ACC112 (cell line): Measurements from ENCODE around the gene ITIH2.
"Not testable (repeated sequence)": the region's sequence is repeated elsewhere in the genome, so short reads cannot be mapped to it uniquely, and the experiment has no call there.

Source experiments
- H2AFZ ChIP-seq: fragments of 200-600 bp; sonication (generic); one replicate; pipeline ENCODE4 v1.6.0; 2017; ENCODE audit warnings: antibody characterized with exemption, low read length; ENCODE audit not compliant: unreplicated experiment
- H3K27ac ChIP-seq: fragments of 200-600 bp; sonication (generic); 2 replicates; pipeline ENCODE4 v1.5.1; 2014; ENCODE audit warnings: low read depth, mild to moderate bottlenecking, antibody characterized with exemption, low read length, moderate library complexity
- H3K27me3 ChIP-seq: fragments of 200-600 bp; sonication (generic); 2 replicates; pipeline ENCODE4 v1.6.1; 2014; ENCODE audit warnings: mild to moderate bottlenecking, antibody characterized with exemption, low read length, moderate library complexity, mixed read lengths; ENCODE audit not compliant: insufficient read depth
- H3K36me3 ChIP-seq: fragments of 200-600 bp; sonication (generic); 2 replicates; pipeline ENCODE4 v1.6.1; 2016; ENCODE audit warnings: mild to moderate bottlenecking, antibody characterized with exemption, low read length, moderate library complexity, mixed read lengths; ENCODE audit not compliant: insufficient read depth
- H3K4me1 ChIP-seq: fragments of 200-600 bp; sonication (generic); one replicate; pipeline ENCODE4 v1.6.1; 2016; ENCODE audit warnings: low read length, mixed read lengths; ENCODE audit not compliant: insufficient read depth, unreplicated experiment, control insufficient read depth
- H3K4me3 ChIP-seq: fragments of 200-600 bp; sonication (generic); 2 replicates; pipeline ENCODE4 v1.5.1; 2014; ENCODE audit warnings: mild to moderate bottlenecking, low read depth, low read length
- H3K79me2 ChIP-seq: fragments of 200-600 bp; sonication (generic); one replicate; pipeline ENCODE4 v1.6.0; 2016; ENCODE audit warnings: low read length; ENCODE audit not compliant: control insufficient read depth, unreplicated experiment, insufficient read depth

ITIH2 gene

DNA sequence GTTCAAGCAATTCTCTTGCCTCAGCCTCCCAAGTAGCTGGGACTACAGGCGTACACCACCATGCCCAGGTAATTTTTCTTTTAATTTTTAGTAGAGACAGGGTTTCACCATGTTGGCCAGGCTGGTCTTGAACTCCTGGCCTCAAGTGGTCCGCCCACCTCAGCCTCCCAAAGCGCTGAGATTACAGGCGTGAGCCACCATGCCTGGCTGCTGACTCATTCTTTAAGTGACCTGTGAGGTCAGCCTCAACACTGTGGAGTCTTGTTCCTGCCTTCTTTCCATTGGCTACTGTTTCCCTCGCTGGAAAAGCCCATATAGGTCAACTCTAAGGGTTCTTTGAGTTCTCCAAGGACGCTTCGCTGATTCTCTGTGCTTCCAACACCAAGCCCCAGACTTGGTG, 45.5 kb downstream of the ITIH2 start:
- not testable (repeated sequence) for H3K79me2 ChIP-seq, H3K27ac ChIP-seq, H3K27me3 ChIP-seq, H2AFZ ChIP-seq, H3K4me1 ChIP-seq, H3K4me3 ChIP-seq
- peaks cover 20% of the 10 kb centered on the region for H3K36me3 ChIP-seq

DNA sequence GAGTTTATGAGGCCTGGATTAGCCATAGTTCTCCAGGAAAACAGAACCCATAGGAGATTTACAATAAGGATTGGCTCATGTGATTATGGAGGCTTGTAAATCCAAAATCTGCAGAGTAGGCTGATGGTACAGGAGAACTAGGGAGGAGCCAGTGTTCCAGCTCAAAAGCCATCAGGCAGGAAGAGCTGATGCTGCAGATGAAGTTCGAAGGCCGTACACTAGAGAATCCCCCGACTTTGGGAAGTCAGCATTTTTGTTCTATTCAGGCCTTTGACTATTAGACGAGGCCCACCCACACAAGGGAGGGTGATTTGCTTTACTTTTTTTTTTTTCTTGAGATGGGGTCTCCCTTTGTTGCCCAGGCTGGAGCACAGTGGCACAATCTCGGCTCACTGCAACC, 47.1 kb downstream of the ITIH2 start:
- H3K36me3 ChIP-seq = peaks cover 22% of the 10 kb centered on the region
- no peak overlapping the region for H3K4me3 ChIP-seq
- no peak overlapping the region for H2AFZ ChIP-seq
- H3K4me1 ChIP-seq = no peaks in the 10 kb centered on the region
- no peak overlapping the region for H3K27ac ChIP-seq
- no peaks in the 10 kb centered on the region for H3K79me2 ChIP-seq
- H3K27me3 ChIP-seq = no peaks in the 10 kb centered on the region

DNA sequence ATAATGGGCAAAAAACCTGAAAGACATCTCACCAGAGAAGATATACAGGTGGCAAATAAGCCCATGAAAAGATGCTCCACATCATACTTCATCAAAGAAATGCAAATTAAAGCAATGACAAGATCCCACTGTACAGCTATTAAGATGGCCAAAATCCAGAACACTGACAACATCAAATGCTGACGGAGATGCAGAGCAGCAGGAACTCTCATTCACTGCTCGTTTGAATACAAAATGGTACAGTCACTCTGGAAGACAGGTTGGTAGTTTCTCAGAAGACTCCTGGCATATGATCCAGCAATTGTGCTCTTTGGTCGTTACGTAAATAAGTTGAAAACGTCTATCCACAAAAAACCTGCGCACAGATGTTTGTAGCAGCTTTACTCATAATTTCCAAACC, 49.1 kb downstream of the ITIH2 start:
- no peak overlapping the region for H3K27ac ChIP-seq
- no peaks in the 10 kb centered on the region for H3K79me2 ChIP-seq
- no peak overlapping the region for H2AFZ ChIP-seq
- no peaks in the 10 kb centered on the region for H3K27me3 ChIP-seq
- no peaks in the 10 kb centered on the region for H3K4me1 ChIP-seq
- no peak overlapping the region for H3K4me3 ChIP-seq
- H3K36me3 ChIP-seq = peaks cover 31% of the 10 kb centered on the region

DNA sequence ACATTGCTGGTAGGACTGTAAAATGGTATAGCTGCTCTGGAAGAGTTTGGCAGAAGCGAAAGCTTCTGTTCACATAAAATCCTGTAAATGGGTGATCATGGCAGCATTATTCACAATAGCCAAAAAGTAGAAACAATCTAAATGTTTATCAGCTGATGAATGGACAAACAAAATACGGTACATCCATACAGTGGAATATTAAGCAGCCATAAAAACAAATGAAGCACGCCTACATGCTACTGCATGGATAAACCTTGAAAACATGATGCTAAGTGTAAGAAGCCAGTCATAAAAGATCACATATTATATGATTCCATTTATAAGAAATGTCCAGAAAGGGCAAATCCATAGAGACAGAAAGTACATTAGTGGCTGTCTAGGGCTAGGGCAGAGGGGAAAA, 52.0 kb downstream of the ITIH2 start:
- Histone ChIP-seq H3K4me3 (no peak overlapping the region), H3K27me3 (no peaks in the 10 kb centered on the region), H3K4me1 (no peaks in the 10 kb centered on the region), H2AFZ (no peak overlapping the region), H3K79me2 (no peaks in the 10 kb centered on the region), H3K36me3 (peaks cover 46% of the 10 kb centered on the region), H3K27ac (no peak overlapping the region)

DNA sequence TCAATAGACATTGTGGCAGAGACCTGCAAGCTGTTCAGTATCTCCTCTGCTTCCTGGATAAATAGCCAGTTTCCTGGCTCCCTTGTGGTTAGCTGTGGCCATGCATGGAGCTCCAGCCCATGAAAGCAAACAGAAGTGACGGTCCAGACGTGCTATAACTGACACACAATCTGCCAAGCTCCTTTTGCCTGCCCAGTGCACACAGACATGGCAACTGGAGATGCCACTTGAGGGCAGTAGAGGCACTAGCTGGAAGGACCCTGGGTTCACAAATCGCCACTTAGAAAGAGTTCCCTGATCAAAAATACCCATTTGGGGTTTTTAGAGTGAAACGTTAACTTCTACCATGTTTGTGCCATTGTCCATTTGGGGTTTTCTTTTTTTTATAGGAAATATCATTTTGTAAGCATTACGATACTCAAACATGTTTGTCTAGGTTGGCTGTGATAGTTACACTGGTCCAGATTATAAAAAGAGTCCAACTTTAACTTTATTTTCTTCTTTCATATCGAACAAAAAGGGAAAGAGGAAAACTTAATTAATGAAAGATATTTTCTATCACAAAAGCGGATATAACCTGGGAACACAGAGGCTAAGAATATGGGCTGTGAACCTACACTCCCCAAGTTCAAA, 53.4 kb downstream of the ITIH2 start:
- Histone ChIP-seq H2AFZ (no peak overlapping the region), H3K27me3 (no peaks in the 10 kb centered on the region), H3K4me1 (no peaks in the 10 kb centered on the region), H3K27ac (no peak overlapping the region), H3K4me3 (no peak overlapping the region), H3K36me3 (peaks cover 48% of the 10 kb centered on the region), H3K79me2 (no peaks in the 10 kb centered on the region)

- Histone ChIP-seq H3K79me2 (no peaks in the 10 kb centered on the region), H3K27me3 (no peaks in the 10 kb centered on the region), H3K36me3 (peaks cover 51% of the 10 kb centered on the region), H3K27ac (no peak overlapping the region), H3K4me3 (no peak overlapping the region), H2AFZ (no peak overlapping the region), H3K4me1 (peaks cover 17% of the 10 kb centered on the region)
Measured at GRCh38 chr10:7763929-7764328, 60.8 kb downstream of the ITIH2 start.

GRCh38 chr10:7766241-7766640, 63.1 kb downstream of the ITIH2 start:
- H3K79me2 ChIP-seq = no peaks in the 10 kb centered on the region
- peaks cover 44% of the 10 kb centered on the region for H3K36me3 ChIP-seq
- peaks cover 17% of the 10 kb centered on the region for H3K4me1 ChIP-seq
- no peaks in the 10 kb centered on the region for H3K27me3 ChIP-seq
- H3K27ac ChIP-seq = no peak overlapping the region; the same call in 1 of the 2 replicates
- no peak overlapping the region for H2AFZ ChIP-seq
- no peak overlapping the region for H3K4me3 ChIP-seq

- Histone ChIP-seq H3K27ac (peak overlapping the region; percentile 74), H3K27me3 (no peaks in the 10 kb centered on the region), H2AFZ (no peak overlapping the region), H3K79me2 (no peaks in the 10 kb centered on the region), H3K36me3 (peaks cover 37% of the 10 kb centered on the region), H3K4me3 (no peak overlapping the region), H3K4me1 (peaks cover 17% of the 10 kb centered on the region)
Measured at GRCh38 chr10:7767209-7767608, 64.1 kb downstream of the ITIH2 start.

DNA sequence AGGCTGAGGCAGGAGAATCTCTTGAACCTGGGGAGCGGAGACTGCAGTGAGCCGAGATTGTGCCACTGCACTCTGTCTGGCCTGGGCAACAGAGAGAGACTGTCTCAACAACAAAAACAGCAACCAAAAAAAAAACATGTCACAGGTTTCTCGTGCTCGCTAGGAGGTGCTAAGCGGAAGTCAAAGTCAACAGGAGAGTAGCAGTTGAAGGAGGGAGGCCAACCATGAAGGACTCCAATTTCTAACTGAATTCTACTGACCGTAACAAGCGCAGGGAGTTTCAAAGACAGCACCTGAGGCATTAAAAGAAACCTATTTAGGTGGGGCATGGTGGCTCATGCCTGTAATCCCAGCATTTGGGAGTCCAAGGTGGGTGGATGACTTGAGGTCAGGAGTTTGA, 65.3 kb downstream of the ITIH2 start:
- peaks cover 17% of the 10 kb centered on the region for H3K4me1 ChIP-seq
- no peaks in the 10 kb centered on the region for H3K79me2 ChIP-seq
- no peak overlapping the region for H2AFZ ChIP-seq
- no peak overlapping the region for H3K4me3 ChIP-seq
- no peaks in the 10 kb centered on the region for H3K27me3 ChIP-seq
- no peak overlapping the region for H3K27ac ChIP-seq
- H3K36me3 ChIP-seq = peaks cover 31% of the 10 kb centered on the region

GRCh38 chr10:7773845-7774801, 71.0 kb downstream of the ITIH2 start:
- Histone ChIP-seq H3K27ac (no peak overlapping the region), H3K4me3 (no peak overlapping the region), H3K4me1 (no peaks in the 10 kb centered on the region), H3K36me3 (peaks cover 26% of the 10 kb centered on the region), H3K27me3 (no peaks in the 10 kb centered on the region), H2AFZ (no peak overlapping the region), H3K79me2 (no peaks in the 10 kb centered on the region)

DNA sequence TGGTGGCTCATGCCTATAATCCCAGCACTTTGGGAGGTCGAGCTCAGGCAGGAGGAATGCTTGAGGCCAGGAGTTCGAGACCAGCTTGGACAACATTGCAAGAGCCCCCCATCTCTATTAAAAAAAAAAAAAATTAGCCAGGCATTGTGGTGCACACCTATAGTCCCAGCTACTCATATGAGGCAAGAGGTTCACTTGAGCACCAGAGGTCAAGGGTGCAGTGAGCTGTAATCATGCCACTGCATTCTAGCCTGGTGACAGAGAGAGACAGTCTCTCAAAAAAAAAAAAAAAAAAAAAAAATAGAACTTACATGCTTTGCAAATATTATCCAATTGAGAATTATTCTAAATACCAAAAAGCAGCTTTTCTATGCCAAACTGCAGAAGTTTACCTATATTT, 73.7 kb downstream of the ITIH2 start:
- no peak overlapping the region for H3K27ac ChIP-seq
- no peaks in the 10 kb centered on the region for H3K4me1 ChIP-seq
- peaks cover 8% of the 10 kb centered on the region for H3K79me2 ChIP-seq
- no peak overlapping the region for H2AFZ ChIP-seq
- H3K36me3 ChIP-seq = peaks cover 30% of the 10 kb centered on the region
- no peaks in the 10 kb centered on the region for H3K27me3 ChIP-seq
- no peak overlapping the region for H3K4me3 ChIP-seq
